ENCODE results near the gene COPB2.

Gene COPB2

GRCh38 chr3:139361276-139361675 is 28.2 kb downstream of the COPB2 start:
- H4K20me1 ChIP-seq = peaks cover 0 to 99% (median 38%) of the 10 kb centered on the region in 11 experiments; a peak in 18 of 22 replicates
- TF ChIP-seq Cebpa-rat (IDR thresholded peaks at IDR 0.05) = no peak
- peaks cover 0 to 27% (median 20%) of the 10 kb centered on the region in 10 experiments; a peak in 15 of 20 replicates for H3K4me1 ChIP-seq
- H3K27me3 ChIP-seq = no peaks in the 10 kb centered on the region
- H3K4me3 ChIP-seq = no peak overlapping the region
- H3K36me3 ChIP-seq = peaks cover 97 to 100% (median 100%) of the 10 kb centered on the region in 11 experiments
- no peaks in the 10 kb centered on the region for H3K9me3 ChIP-seq (replicated peaks in 1 of 11)
- H3K4me2 ChIP-seq = no peak overlapping the region
- no peak overlapping the region for H3K9ac ChIP-seq
- no peak overlapping the region for H3K27ac ChIP-seq

- no peak for TF ChIP-seq Cebpa-rat (IDR thresholded peaks at IDR 0.05)
- Histone ChIP-seq H3K27ac (no peak overlapping the region), H4K20me1 (peaks cover 0 to 98% (median 47%) of the 10 kb centered on the region in 11 experiments; a peak in 18 of 22 replicates), H3K9ac (0 out of 22 replicates have a peak overlapping the region, but pooled peaks of 1 of the 11 experiments have one; percentile 4), H3K36me3 (peaks cover 96 to 100% (median 100%) of the 10 kb centered on the region in 11 experiments), H3K4me1 (peaks cover 0 to 27% (median 20%) of the 10 kb centered on the region in 10 experiments; a peak in 15 of 20 replicates), H3K4me3 (no peak overlapping the region), H3K27me3 (no peaks in the 10 kb centered on the region), H3K9me3 (replicated peaks in 1 of 11) (no peaks in the 10 kb centered on the region), H3K4me2 (peak overlapping the region in 7 of 11 experiments; percentile 0 to 56 (median 47); a peak in 12 of 22 replicates)
Observed at GRCh38 chr3:139358841-139359562, 30.4 kb downstream of the COPB2 start.

GRCh38 chr3:139357899-139358298 is 31.5 kb downstream of the COPB2 start:
- H3K9me3 ChIP-seq (replicated peaks in 1 of 11) = no peaks in the 10 kb centered on the region
- peaks cover 0 to 97% (median 42%) of the 10 kb centered on the region in 11 experiments; a peak in 18 of 22 replicates for H4K20me1 ChIP-seq
- peaks cover 0 to 27% (median 20%) of the 10 kb centered on the region in 10 experiments; a peak in 15 of 20 replicates for H3K4me1 ChIP-seq
- TF ChIP-seq Cebpa-rat (IDR thresholded peaks at IDR 0.05) = no peak
- no peak overlapping the region for H3K27ac ChIP-seq
- H3K4me3 ChIP-seq = no peak overlapping the region
- peak overlapping the region in 6 of 11 experiments; percentile 42 to 56 (median 48); a peak in 7 of 22 replicates for H3K4me2 ChIP-seq
- H3K36me3 ChIP-seq = peaks cover 95 to 100% (median 99%) of the 10 kb centered on the region in 11 experiments
- no peak overlapping the region for H3K9ac ChIP-seq
- no peaks in the 10 kb centered on the region for H3K27me3 ChIP-seq

- H3K36me3 ChIP-seq = peaks cover 97 to 100% (median 100%) of the 10 kb centered on the region in 11 experiments
- no peak for TF ChIP-seq Cebpa-rat (IDR thresholded peaks at IDR 0.05)
Observed at GRCh38 chr3:139355891-139356290, 33.6 kb downstream of the COPB2 start.

GRCh38 chr3:139355476-139355875 is 34.0 kb downstream of the COPB2 start:
- Histone ChIP-seq H3K9me3 (replicated peaks in 1 of 11) (no peaks in the 10 kb centered on the region), H3K4me2 (no peak overlapping the region)

More at GRCh38 chr3:139355891-139356290, 33.6 kb downstream of the COPB2 start:
- H3K4me1 ChIP-seq = peaks cover 0 to 27% (median 20%) of the 10 kb centered on the region in 10 experiments; a peak in 15 of 20 replicates
- no peak overlapping the region for H3K4me3 ChIP-seq
- no peak overlapping the region for H3K27ac ChIP-seq
- no peaks in the 10 kb centered on the region for H3K27me3 ChIP-seq
- peaks cover 6 to 77% (median 34%) of the 10 kb centered on the region in 11 experiments; a peak in 17 of 22 replicates for H4K20me1 ChIP-seq
- H3K9me3 ChIP-seq (replicated peaks in 1 of 11) = no peaks in the 10 kb centered on the region
- H3K4me2 ChIP-seq = no peak overlapping the region
- no peak overlapping the region for H3K9ac ChIP-seq

GRCh38 chr3:139354661-139355060 is 34.8 kb downstream of the COPB2 start:
- Histone ChIP-seq H3K4me2 (no peak overlapping the region), H3K4me3 (no peak overlapping the region), H3K27ac (no peak overlapping the region), H3K4me1 (peaks cover 0 to 21% (median 18%) of the 10 kb centered on the region in 10 experiments; a peak in 15 of 20 replicates), H3K36me3 (peaks cover 96 to 100% (median 100%) of the 10 kb centered on the region in 11 experiments), H3K27me3 (no peaks in the 10 kb centered on the region), H3K9ac (no peak overlapping the region), H4K20me1 (peaks cover 6 to 65% (median 34%) of the 10 kb centered on the region in 11 experiments; a peak in 17 of 22 replicates), H3K9me3 (replicated peaks in 1 of 11) (no peaks in the 10 kb centered on the region)
- no peak for TF ChIP-seq Cebpa-rat (IDR thresholded peaks at IDR 0.05)

More at GRCh38 chr3:139355476-139355875, 34.0 kb downstream of the COPB2 start:
- Histone ChIP-seq H3K4me1 (peaks cover 0 to 27% (median 20%) of the 10 kb centered on the region in 10 experiments; a peak in 15 of 20 replicates), H3K27me3 (no peaks in the 10 kb centered on the region), H3K4me3 (no peak overlapping the region), H3K27ac (no peak overlapping the region), H3K9ac (no peak overlapping the region), H4K20me1 (peaks cover 6 to 73% (median 34%) of the 10 kb centered on the region in 11 experiments; a peak in 17 of 22 replicates), H3K36me3 (peaks cover 97 to 100% (median 100%) of the 10 kb centered on the region in 11 experiments)
- 0 out of 22 replicates have a peak, but pooled peaks of 1 of the 11 experiments have one; percentile 23 for TF ChIP-seq Cebpa-rat (IDR thresholded peaks at IDR 0.05)

GRCh38 chr3:139353920-139354556 is 35.4 kb downstream of the COPB2 start:
- H3K27ac ChIP-seq = no peak overlapping the region
- H3K9ac ChIP-seq = no peak overlapping the region
- H3K4me1 ChIP-seq = peaks cover 0 to 15% (median 12%) of the 10 kb centered on the region in 10 experiments; a peak in 14 of 20 replicates
- H3K9me3 ChIP-seq (replicated peaks in 1 of 11) = no peaks in the 10 kb centered on the region
- peaks cover 96 to 100% (median 100%) of the 10 kb centered on the region in 11 experiments for H3K36me3 ChIP-seq
- peaks cover 6 to 58% (median 35%) of the 10 kb centered on the region in 11 experiments; a peak in 17 of 22 replicates for H4K20me1 ChIP-seq
- H3K4me2 ChIP-seq = no peak overlapping the region
- TF ChIP-seq Cebpa-rat (IDR thresholded peaks at IDR 0.05) = no peak
- H3K27me3 ChIP-seq = no peaks in the 10 kb centered on the region
- no peak overlapping the region for H3K4me3 ChIP-seq

GRCh38 chr3:139346771-139347170 is 42.7 kb downstream of the COPB2 start:
- no peak overlapping the region for H3K4me2 ChIP-seq
- no peak overlapping the region for H3K27ac ChIP-seq
- H3K9ac ChIP-seq = no peak overlapping the region
- no peaks in the 10 kb centered on the region for H3K27me3 ChIP-seq
- H3K9me3 ChIP-seq (replicated peaks in 1 of 11) = peaks cover 0 to 3% (median 0%) of the 10 kb centered on the region in 11 experiments; a peak in 2 of 22 replicates
- H4K20me1 ChIP-seq = peaks cover 0 to 57% (median 19%) of the 10 kb centered on the region in 11 experiments; a peak in 15 of 22 replicates
- peaks cover 18 to 22% (median 19%) of the 10 kb centered on the region in 10 experiments for H3K4me1 ChIP-seq
- TF ChIP-seq Cebpa-rat (IDR thresholded peaks at IDR 0.05) = no peak
- H3K4me3 ChIP-seq = no peak overlapping the region
- H3K36me3 ChIP-seq = peaks cover 57 to 64% (median 59%) of the 10 kb centered on the region in 11 experiments
